Mesodermal cell (in vitro differentiated cells): ENCODE measurements around the gene IRF9.

Experiments
- H3K27ac ChIP-seq: 2 replicates; pipeline ENCODE4 v1.7.0; 2013; ENCODE audit warnings: mild to moderate bottlenecking, low read depth, low read length, moderate library complexity; ENCODE audit not compliant: severe bottlenecking
- H3K36me3 ChIP-seq: 2 replicates; pipeline ENCODE4 v1.7.1; 2013; ENCODE audit warnings: mild to moderate bottlenecking, low read length, moderate library complexity; ENCODE audit not compliant: control insufficient read depth, insufficient read depth
- H3K4me1 ChIP-seq: one replicate; pipeline ENCODE4 v1.7.1; 2013; ENCODE audit warnings: mild to moderate bottlenecking, low read length; ENCODE audit not compliant: insufficient read depth, control insufficient read depth, poor library complexity, severe bottlenecking
- H3K4me3 ChIP-seq: 2 replicates; pipeline ENCODE4 v1.7.0; 2013; ENCODE audit warnings: low read length, control low read depth, mild to moderate bottlenecking; ENCODE audit not compliant: insufficient read depth, poor library complexity, severe bottlenecking; ENCODE audit errors: extremely low read depth
- H3K9me3 ChIP-seq: 2 replicates; pipeline ENCODE4 v1.7.1; 2013; ENCODE audit warnings: mild to moderate bottlenecking, low read length, moderate library complexity; ENCODE audit not compliant: control insufficient read depth
- WGBS, 2 experiments: methylation state at CpG; one replicate each; pipeline ENCODE4 v1.1.5; 2013; ENCODE audit warnings: missing lambda C conversion rate in 2 of 2; ENCODE audit not compliant: insufficient coverage in 2 of 2; 5-methylcytosine and 5-hydroxymethylcytosine counted together

IRF9 gene

GRCh38 chr14:24150993-24151392 lies 10.1 kb upstream of the IRF9 start:
- no peak overlapping the region for H3K4me3 ChIP-seq
- H3K27ac ChIP-seq, result no peak overlapping the region
- H3K4me1 ChIP-seq, result peaks cover 2% of the 10 kb centered on the region
- H3K36me3 ChIP-seq, result peaks cover 77% of the 10 kb centered on the region
- whole genome bisulfite sequencing, 2 experiments, result 95 to 100% methylated on average over 4 to 9 of the region's 9 CpGs
- no peaks in the 10 kb centered on the region for H3K9me3 ChIP-seq

DNA sequence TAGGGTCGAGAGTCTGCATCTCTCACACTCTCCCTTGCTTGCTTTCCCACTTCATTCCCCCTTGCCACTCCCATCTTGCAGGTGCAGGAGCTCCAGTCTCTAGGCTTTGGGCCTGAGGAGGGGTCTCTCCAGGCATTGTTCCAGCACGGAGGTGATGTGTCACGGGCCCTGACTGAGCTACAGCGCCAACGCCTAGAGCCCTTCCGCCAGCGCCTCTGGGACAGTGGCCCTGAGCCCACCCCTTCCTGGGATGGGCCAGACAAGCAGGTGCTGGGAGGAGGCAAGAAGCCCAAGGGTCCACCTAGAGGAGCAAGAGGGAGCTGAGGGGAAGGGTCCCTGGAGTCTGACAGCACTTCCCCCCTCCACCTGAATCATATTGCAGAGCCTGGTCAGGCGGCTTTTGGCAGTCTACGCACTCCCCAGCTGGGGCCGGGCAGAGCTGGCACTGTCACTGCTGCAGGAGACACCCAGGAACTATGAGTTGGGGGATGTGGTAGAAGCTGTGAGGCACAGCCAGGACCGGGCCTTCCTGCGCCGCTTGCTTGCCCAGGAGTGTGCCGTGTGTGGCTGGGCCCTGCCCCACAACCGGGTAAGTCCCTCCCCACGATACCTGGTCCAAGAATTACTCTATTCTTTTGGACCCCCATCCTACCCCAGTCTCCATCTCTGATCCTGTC lies 9.5 kb upstream of the IRF9 start:
- WGBS, 2 experiments, result 90 to 97% methylated on average over 8 to 13 of the region's 16 CpGs
- no peaks in the 10 kb centered on the region for H3K4me1 ChIP-seq
- H3K9me3 ChIP-seq, result no peaks in the 10 kb centered on the region
- H3K36me3 ChIP-seq, result peaks cover 82% of the 10 kb centered on the region
- H3K27ac ChIP-seq, result no peak overlapping the region
- H3K4me3 ChIP-seq, result no peak overlapping the region

- H3K4me1 ChIP-seq, result no peaks in the 10 kb centered on the region
- no peak overlapping the region for H3K27ac ChIP-seq
- no peaks in the 10 kb centered on the region for H3K9me3 ChIP-seq
- WGBS, 2 experiments, result 94 to 98% methylated on average over 9 of the region's 10 CpGs
- H3K36me3 ChIP-seq, result peaks cover 92% of the 10 kb centered on the region
- no peak overlapping the region for H3K4me3 ChIP-seq
Measured at GRCh38 chr14:24155100-24155499, 6.0 kb upstream of the IRF9 start.

GRCh38 chr14:24156840-24157239 lies 4.2 kb upstream of the IRF9 start:
- Histone ChIP-seq H3K27ac (no peak overlapping the region), H3K36me3 (peaks cover 81% of the 10 kb centered on the region), H3K9me3 (no peaks in the 10 kb centered on the region), H3K4me1 (no peaks in the 10 kb centered on the region), H3K4me3 (no peak overlapping the region)
- 100% methylated on average over 1 of the region's 1 CpG for WGBS, 2 experiments

DNA sequence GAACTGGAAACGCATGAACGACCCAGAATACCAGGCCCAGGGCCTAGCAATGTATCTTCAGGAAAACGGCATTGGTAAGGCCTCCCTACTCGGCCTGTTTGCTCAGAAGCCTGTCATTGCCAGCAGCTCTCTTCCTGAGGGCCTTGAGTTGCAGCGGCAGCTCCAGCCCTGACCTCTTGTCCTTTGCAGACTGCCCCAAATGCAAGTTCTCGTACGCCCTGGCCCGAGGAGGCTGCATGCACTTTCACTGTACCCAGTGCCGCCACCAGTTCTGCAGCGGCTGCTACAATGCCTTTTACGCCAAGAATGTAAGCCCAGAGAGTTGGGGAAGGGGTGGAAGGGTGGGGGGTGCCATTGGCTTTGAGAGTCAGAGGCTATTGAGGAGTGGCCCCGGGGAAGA lies 3.7 kb upstream of the IRF9 start:
- WGBS, 2 experiments, result 95 to 97% methylated on average over 11 to 12 of the region's 12 CpGs
- no peak overlapping the region for H3K27ac ChIP-seq
- peaks cover 76% of the 10 kb centered on the region for H3K36me3 ChIP-seq
- H3K4me3 ChIP-seq, result no peak overlapping the region
- no peaks in the 10 kb centered on the region for H3K4me1 ChIP-seq
- no peaks in the 10 kb centered on the region for H3K9me3 ChIP-seq

DNA sequence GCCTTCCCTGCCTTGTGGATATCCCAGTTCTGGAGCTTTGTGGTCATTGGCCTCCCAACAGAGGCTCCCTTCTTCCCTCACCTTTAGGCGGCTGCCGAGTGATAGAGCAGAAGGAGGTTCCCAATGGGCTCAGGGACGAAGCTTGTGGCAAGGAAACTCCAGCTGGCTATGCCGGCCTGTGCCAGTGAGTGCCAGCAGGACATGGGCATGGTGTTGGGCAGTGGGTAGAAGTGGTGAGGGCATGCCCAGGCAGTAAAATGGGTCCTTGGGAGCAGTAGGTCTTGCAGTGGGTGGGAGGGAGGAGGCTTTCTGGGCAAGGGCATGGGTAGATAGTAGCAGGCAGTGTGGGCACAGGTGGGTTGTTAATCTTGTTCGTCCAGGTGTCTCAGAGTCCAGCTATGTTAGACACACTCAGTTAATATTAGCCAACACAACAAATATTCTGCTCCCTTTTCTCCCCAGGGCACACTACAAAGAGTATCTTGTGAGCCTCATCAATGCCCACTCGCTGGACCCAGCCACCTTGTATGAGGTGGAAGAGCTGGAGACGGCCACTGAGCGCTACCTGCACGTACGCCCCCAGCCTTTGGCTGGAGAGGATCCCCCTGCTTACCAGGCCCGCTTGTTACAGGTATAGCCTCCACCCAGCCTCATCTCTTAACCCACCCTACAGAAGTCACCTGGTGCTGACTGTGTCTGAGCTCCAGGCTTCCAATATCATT lies 1.1 kb upstream of the IRF9 start:
- Histone ChIP-seq H3K4me3 (no peak overlapping the region), H3K27ac (no peak overlapping the region), H3K36me3 (peaks cover 72% of the 10 kb centered on the region), H3K9me3 (no peaks in the 10 kb centered on the region), H3K4me1 (no peaks in the 10 kb centered on the region)
- 87 to 94% methylated on average over 7 of the region's 11 CpGs for WGBS, 2 experiments

DNA sequence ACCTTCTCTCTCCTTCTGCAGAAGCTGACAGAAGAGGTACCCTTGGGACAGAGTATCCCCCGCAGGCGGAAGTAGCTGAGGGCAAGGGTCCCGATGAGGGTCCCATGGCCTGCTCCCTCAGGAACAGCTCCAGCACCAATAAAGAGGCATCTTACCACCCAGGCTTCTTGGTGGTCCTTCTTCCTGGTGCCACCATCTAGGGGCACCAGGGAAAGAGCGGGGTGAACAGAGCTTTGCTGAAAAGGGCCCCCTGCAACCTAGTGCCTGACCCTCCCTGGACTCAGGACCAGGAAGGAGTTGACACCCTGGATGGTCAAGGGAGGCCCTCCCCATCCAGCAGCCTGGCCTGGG lies 591 bp upstream of the IRF9 start:
- Histone ChIP-seq H3K4me3 (no peak overlapping the region), H3K36me3 (peaks cover 72% of the 10 kb centered on the region), H3K4me1 (no peaks in the 10 kb centered on the region), H3K27ac (peak overlapping the region; percentile 59), H3K9me3 (no peaks in the 10 kb centered on the region)
- WGBS, 2 experiments, result 93 to 100% methylated on average over 2 to 4 of the region's 4 CpGs

DNA sequence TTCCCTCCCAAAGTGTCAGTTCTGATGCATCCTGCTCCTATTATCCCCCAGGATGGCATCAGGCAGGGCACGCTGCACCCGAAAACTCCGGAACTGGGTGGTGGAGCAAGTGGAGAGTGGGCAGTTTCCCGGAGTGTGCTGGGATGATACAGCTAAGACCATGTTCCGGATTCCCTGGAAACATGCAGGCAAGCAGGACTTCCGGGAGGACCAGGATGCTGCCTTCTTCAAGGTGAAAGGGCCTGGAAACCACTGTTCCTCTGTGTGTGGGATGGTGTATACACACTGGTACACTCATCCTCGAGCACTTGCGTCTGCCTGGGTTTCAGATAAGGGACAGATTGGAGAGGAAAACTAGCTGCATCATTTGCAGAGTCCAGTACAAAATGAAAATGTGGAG lies 1.0 kb downstream of the IRF9 start:
- Histone ChIP-seq H3K4me3 (peak overlapping the region; percentile 38), H3K9me3 (no peaks in the 10 kb centered on the region), H3K4me1 (no peaks in the 10 kb centered on the region), H3K36me3 (peaks cover 68% of the 10 kb centered on the region), H3K27ac (no peak overlapping the region)
- 97 to 98% methylated on average over 8 of the region's 8 CpGs for WGBS, 2 experiments

- H3K9me3 ChIP-seq, result no peaks in the 10 kb centered on the region
- WGBS, 2 experiments, result 96 to 98% methylated on average over 9 to 14 of the region's 14 CpGs
- no peak overlapping the region for H3K27ac ChIP-seq
- H3K4me3 ChIP-seq, result no peak overlapping the region
- peaks cover 61% of the 10 kb centered on the region for H3K36me3 ChIP-seq
- no peaks in the 10 kb centered on the region for H3K4me1 ChIP-seq
Measured at GRCh38 chr14:24164518-24164991, 3.5 kb downstream of the IRF9 start.

GRCh38 chr14:24165785-24166184 lies 4.7 kb downstream of the IRF9 start:
- 90 to 94% methylated on average over 2 to 4 of the region's 5 CpGs for WGBS, 2 experiments

GRCh38 chr14:24167469-24168114 lies 6.5 kb downstream of the IRF9 start:
- WGBS, 2 experiments, result 89% methylated on average over 3 of the region's 3 CpGs
- Histone ChIP-seq H3K4me1 (no peaks in the 10 kb centered on the region), H3K36me3 (peaks cover 51% of the 10 kb centered on the region), H3K9me3 (no peaks in the 10 kb centered on the region), H3K4me3 (no peak overlapping the region), H3K27ac (no peak overlapping the region)

More at GRCh38 chr14:24165785-24166184, 4.7 kb downstream of the IRF9 start:
- H3K27ac ChIP-seq, result no peak overlapping the region
- peaks cover 52% of the 10 kb centered on the region for H3K36me3 ChIP-seq
- H3K4me3 ChIP-seq, result no peak overlapping the region
- H3K9me3 ChIP-seq, result no peaks in the 10 kb centered on the region
- H3K4me1 ChIP-seq, result no peaks in the 10 kb centered on the region
